GM12892 (cell line): ENCODE results near the gene CMTM2.

Experiments used
- POLR2A ChIP-seq: IDR thresholded peaks from 2 replicates; pipeline ENCODE4 v1.6.1; 2011; ENCODE audit warnings: low read depth, low read length, control low read depth
- POLR2AphosphoS5 ChIP-seq: IDR thresholded peaks from 2 replicates; pipeline ENCODE4 v1.6.1; 2011; ENCODE audit warnings: low read depth, low read length, control low read depth
- TAF1 ChIP-seq: IDR thresholded peaks from 2 replicates; pipeline ENCODE4 v1.6.1; 2011; ENCODE audit warnings: low read depth, mild to moderate bottlenecking, control low read depth, low read length, borderline replicate concordance

DNA sequence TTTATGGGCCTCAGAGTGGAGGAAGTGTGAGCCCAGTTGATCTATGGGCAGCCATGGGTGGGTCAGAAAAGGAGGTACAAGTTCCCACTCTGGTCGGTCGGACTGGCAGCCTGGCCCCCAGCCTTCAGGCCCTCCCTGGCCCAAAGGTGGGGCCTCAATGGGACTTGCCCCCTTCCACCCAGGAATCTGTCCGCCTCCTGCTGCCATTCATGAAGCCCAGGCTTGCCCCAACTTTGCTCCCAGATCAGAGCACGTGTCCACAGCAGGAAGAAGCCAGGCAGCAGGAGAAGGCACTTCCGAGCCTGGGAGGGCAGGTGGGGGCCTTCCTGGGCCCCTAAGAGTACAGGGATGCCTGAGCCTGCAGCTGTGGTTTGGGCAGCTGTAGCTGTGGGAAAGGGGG lies 22.2 kb downstream of the CMTM2 start:
- TF ChIP-seq POLR2A: no peak
- TF ChIP-seq POLR2AphosphoS5: no peak
- TF ChIP-seq TAF1: no peak
